Liver (tissue), 9 donors: Measurements from ENCODE around the gene TYSND1. TPM values are rescaled to one million over a fixed set of nuclear protein-coding genes. Genes with fewer than 3 reads are reported as not detected.

Experiments
- DNase-seq: peaks from one replicate; pipeline ENCODE4 v3.0.0-alpha.2; 2017; ENCODE audit warnings: low spot score
- H3K27ac ChIP-seq, 2 donors: one replicate each; pipeline ENCODE4 v1.7.0; 2013; ENCODE audit warnings: inconsistent platforms in 2 of 2, low read length in 2 of 2, control low read depth in 1 of 2, low read depth in 1 of 2, mild to moderate bottlenecking in 1 of 2
- H3K27me3 ChIP-seq, 4 donors: one replicate each; pipeline versions ENCODE4 v1.6.1 to v1.7.0; 2013; ENCODE audit warnings: low read length in 3 of 4, inconsistent platforms in 1 of 4, mild to moderate bottlenecking in 1 of 4, moderate library complexity in 1 of 4; ENCODE audit not compliant: control insufficient read depth in 4 of 4, insufficient read depth in 4 of 4
- H3K36me3 ChIP-seq, 4 donors: one replicate each; pipeline versions ENCODE4 v1.6.1 to v1.7.0; 2013; ENCODE audit warnings: low read length in 3 of 4, mild to moderate bottlenecking in 3 of 4, low read depth in 1 of 4, moderate library complexity in 1 of 4; ENCODE audit not compliant: control insufficient read depth in 4 of 4, insufficient read depth in 3 of 4
- H3K4me1 ChIP-seq, 4 donors: one replicate each; pipeline versions ENCODE4 v1.6.1 to v1.7.0; 2013; ENCODE audit warnings: low read length in 3 of 4, mild to moderate bottlenecking in 3 of 4, moderate library complexity in 1 of 4; ENCODE audit not compliant: control insufficient read depth in 4 of 4, insufficient read depth in 4 of 4
- H3K4me3 ChIP-seq, 3 donors: one replicate each; pipeline versions ENCODE4 v1.6.1 to v1.7.0; 2013; ENCODE audit warnings: low read length in 3 of 3, control low read depth in 1 of 3, low read depth in 1 of 3, mild to moderate bottlenecking in 1 of 3
- H3K9ac ChIP-seq, 2 donors: one replicate each; pipeline ENCODE4 v1.7.0; 2013; ENCODE audit warnings: low read length in 2 of 2, mild to moderate bottlenecking in 2 of 2, moderate library complexity in 2 of 2, control low read depth in 1 of 2, low read depth in 1 of 2
- H3K9me3 ChIP-seq, 4 donors: one replicate each; pipeline versions ENCODE4 v1.6.1 to v1.7.0; 2013; ENCODE audit warnings: low read length in 3 of 4; ENCODE audit not compliant: control insufficient read depth in 4 of 4
- ATF3 ChIP-seq: IDR thresholded peaks from 2 replicates; pipeline ENCODE4 v1.6.1; 2016; ENCODE audit warnings: antibody characterized with exemption
- CTCF ChIP-seq: fragments of 150-350 bp; IDR thresholded peaks from 2 replicates; pipeline ENCODE4 v1.5.1; 2017; ENCODE audit warnings: improper control_type of control experiment, low read depth, low read length; ENCODE audit not compliant: missing input control
- EGR1 ChIP-seq, 2 donors: IDR thresholded peaks; 2 replicates each; pipeline ENCODE4 v1.6.1; 2016 to 2018; ENCODE audit warnings: antibody characterized with exemption in 2 of 2, low read depth in 2 of 2
- FOXA2 ChIP-seq: IDR thresholded peaks from 2 replicates; pipeline ENCODE4 v1.6.1; 2016; ENCODE audit warnings: antibody characterized with exemption
- GABPA ChIP-seq, 2 donors: IDR thresholded peaks in 1 of 2; conservative IDR thresholded peaks in 1 of 2; 2 replicates each; pipeline ENCODE4 v1.6.1; 2016; ENCODE audit warnings: antibody characterized with exemption in 2 of 2, mild to moderate bottlenecking in 1 of 2, moderate library complexity in 1 of 2
- HNF4A ChIP-seq, 2 donors: conservative IDR thresholded peaks; 2 replicates each; pipeline ENCODE4 v1.6.1; 2016; ENCODE audit warnings: antibody characterized with exemption in 2 of 2, mild to moderate bottlenecking in 2 of 2
- JUND ChIP-seq, 2 donors: IDR thresholded peaks; 2 replicates each; pipeline ENCODE4 v1.6.1; 2016; ENCODE audit warnings: antibody characterized with exemption in 2 of 2
- NR2F2 ChIP-seq: IDR thresholded peaks from 2 replicates; pipeline ENCODE4 v1.6.1; 2016; ENCODE audit warnings: antibody characterized with exemption
- RAD21 ChIP-seq, 2 donors: IDR thresholded peaks; 2 replicates each; pipeline ENCODE4 v1.6.1; 2016; ENCODE audit warnings: antibody characterized with exemption in 2 of 2, mild to moderate bottlenecking in 2 of 2
- RXRA ChIP-seq, 2 donors: IDR thresholded peaks; 2 replicates each; pipeline ENCODE4 v1.6.1; 2017 to 2018; ENCODE audit warnings: antibody characterized with exemption in 2 of 2, mild to moderate bottlenecking in 1 of 2
- TAF1 ChIP-seq: conservative IDR thresholded peaks from 2 replicates; pipeline ENCODE4 v1.6.1; 2016; ENCODE audit warnings: antibody characterized with exemption, mild to moderate bottlenecking
- YY1 ChIP-seq: IDR thresholded peaks from 2 replicates; pipeline ENCODE4 v1.6.1; 2016; ENCODE audit warnings: antibody characterized with exemption, mild to moderate bottlenecking
- WGBS: extraction: QIAGEN DNeasy Blood & Tissue Kit; methylation state at CpG from one replicate; pipeline ENCODE4 v1.1.7; 2013; 5-methylcytosine and 5-hydroxymethylcytosine counted together
- polyA plus RNA-seq, 2 donors: library from polyadenylated mRNA; stranded (reverse) in 1 of 2; unstranded in 1 of 2; fragments of 200-250 nt in 1 of 2; fragments of >200 nt in 1 of 2; fragmentation: Nextera tagmentation in 1 of 2; extraction: Ambion mirVana in 1 of 2; gene quantifications; one replicate each; pipeline versions ENCODE4 v1.2.1 to v1.2.3, GENCODE V29; 2013 to 2015
- total RNA-seq, 2 donors: library from RNA; depleted of rRNA; stranded (reverse); fragments of >200 nt; gene quantifications; one replicate each; pipeline ENCODE4 v1.2.3, GENCODE V29; 2014
- TF ChIP-seq, protein P1 (sequence below): IDR thresholded peaks from 2 replicates; pipeline ENCODE4 v1.6.1; 2016; ENCODE audit warnings: antibody characterized with exemption
- TF ChIP-seq, protein P2 (sequence below): IDR thresholded peaks from 2 replicates; pipeline ENCODE4 v1.6.1; 2016; ENCODE audit warnings: antibody characterized with exemption, mild to moderate bottlenecking
- donor health status: healthy.
- donor health status: healthy.
- donor health status: healthy.
- donor health status: healthy.
- donor health status: healthy.

The TYSND1 gene
- total and polyA plus RNA-seq, 4 donors: 3.9 to 11.3 (median 7.2) TPM

DNA sequence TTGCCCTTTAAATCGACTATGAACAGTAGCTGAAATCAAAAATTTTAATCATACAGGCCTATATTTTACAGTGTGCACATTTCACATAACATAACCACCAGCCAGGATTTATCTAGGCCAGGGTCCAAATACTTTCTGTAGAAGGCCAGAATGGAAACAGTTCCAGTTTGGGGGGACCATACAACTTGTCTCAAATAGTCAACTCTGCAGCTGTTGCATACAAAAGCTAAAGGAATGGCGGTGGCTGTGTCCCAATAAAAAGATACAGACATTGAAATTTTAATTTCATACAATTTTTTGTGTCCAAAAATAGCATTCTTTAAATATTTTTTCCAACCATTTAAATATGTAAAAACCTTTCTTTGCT, 742 bp upstream of the TYSND1 start (continued):
- TF ChIP-seq, protein P1, sequence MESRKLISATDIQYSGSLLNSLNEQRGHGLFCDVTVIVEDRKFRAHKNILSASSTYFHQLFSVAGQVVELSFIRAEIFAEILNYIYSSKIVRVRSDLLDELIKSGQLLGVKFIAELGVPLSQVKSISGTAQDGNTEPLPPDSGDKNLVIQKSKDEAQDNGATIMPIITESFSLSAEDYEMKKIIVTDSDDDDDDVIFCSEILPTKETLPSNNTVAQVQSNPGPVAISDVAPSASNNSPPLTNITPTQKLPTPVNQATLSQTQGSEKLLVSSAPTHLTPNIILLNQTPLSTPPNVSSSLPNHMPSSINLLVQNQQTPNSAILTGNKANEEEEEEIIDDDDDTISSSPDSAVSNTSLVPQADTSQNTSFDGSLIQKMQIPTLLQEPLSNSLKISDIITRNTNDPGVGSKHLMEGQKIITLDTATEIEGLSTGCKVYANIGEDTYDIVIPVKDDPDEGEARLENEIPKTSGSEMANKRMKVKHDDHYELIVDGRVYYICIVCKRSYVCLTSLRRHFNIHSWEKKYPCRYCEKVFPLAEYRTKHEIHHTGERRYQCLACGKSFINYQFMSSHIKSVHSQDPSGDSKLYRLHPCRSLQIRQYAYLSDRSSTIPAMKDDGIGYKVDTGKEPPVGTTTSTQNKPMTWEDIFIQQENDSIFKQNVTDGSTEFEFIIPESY: no peak
- TF ChIP-seq RAD21 (IDR thresholded peaks at IDR 0.05) (no peak), FOXA2 (no peak), YY1 (no peak), ATF3 (no peak), HNF4A (conservative IDR thresholded peaks at IDR 0.05) (no peak), RXRA (IDR thresholded peaks at IDR 0.05) (no peak)

GRCh38 chr10:70145666-70146488, 623 bp downstream of the TYSND1 start:
- TF ChIP-seq JUND (IDR thresholded peaks at IDR 0.05) (no peak), HNF4A (conservative IDR thresholded peaks at IDR 0.05) (no peak), ATF3 (no peak), RAD21 (IDR thresholded peaks at IDR 0.05) (peak in 1 of 2 donors; percentile 13), YY1 (peak; percentile 63), CTCF (peak; percentile 33)
- Histone ChIP-seq H3K36me3 (peaks cover 0 to 12% (median 6%) of the 10 kb centered on the region in 4 donors), H3K27me3 (no peaks in the 10 kb centered on the region), H3K4me1 (peaks cover 4 to 25% (median 14%) of the 10 kb centered on the region in 4 donors), H3K27ac (peak overlapping the region; percentile 88), H3K9me3 (no peaks in the 10 kb centered on the region), H3K9ac (peak overlapping the region in 1 of 2 donors; percentile 64), H3K4me3 (peak overlapping the region; percentile 66 to 76 (median 68))
- DNase-seq: peak; percentile 61
- WGBS: under 1% methylated on average over 98 of the region's 98 CpGs

DNA sequence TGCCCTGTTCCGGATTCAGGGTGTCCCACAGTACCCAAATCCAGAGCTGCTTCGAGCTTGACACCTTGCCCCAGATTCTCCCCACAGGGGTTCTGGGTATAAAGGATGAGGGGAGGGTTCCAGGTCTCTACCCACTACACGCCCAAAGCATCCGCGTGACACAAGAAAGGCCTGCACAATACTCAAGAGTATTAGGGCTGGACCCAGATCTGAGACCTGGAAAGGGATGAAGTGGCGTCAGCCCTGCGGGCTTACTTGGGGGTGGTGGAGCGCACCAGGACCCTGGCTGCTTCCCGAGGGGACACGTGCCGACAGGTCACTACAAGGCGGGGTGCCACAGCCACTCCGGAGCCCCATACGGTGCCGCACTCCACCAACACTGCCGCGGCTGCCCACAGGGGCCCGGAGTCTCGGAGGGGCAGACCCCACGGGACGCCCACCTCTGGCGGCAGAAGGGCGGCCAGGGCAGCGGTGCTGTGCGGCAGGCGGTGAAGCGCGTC, 1.3 kb downstream of the TYSND1 start:
- peak overlapping the region; percentile 88 for H3K27ac ChIP-seq
- peaks cover 4 to 25% (median 14%) of the 10 kb centered on the region in 4 donors for H3K4me1 ChIP-seq
- H3K9ac ChIP-seq: peak overlapping the region; percentile 28
- H3K4me3 ChIP-seq: peak overlapping the region; percentile 66 to 76 (median 68)
- TF ChIP-seq FOXA2 (no peak), YY1 (no peak), NR2F2 (no peak), EGR1 (IDR thresholded peaks at IDR 0.05; ENCODE audit: low read depth in 2 of 2) (no peak), RAD21 (IDR thresholded peaks at IDR 0.05) (no peak), TAF1 (no peak), CTCF (no peak), GABPA (IDR thresholded peaks at IDR 0.05 in 1 of 2, conservative IDR thresholded peaks at IDR 0.05 in 1 of 2) (no peak)
- TF ChIP-seq, protein P2, sequence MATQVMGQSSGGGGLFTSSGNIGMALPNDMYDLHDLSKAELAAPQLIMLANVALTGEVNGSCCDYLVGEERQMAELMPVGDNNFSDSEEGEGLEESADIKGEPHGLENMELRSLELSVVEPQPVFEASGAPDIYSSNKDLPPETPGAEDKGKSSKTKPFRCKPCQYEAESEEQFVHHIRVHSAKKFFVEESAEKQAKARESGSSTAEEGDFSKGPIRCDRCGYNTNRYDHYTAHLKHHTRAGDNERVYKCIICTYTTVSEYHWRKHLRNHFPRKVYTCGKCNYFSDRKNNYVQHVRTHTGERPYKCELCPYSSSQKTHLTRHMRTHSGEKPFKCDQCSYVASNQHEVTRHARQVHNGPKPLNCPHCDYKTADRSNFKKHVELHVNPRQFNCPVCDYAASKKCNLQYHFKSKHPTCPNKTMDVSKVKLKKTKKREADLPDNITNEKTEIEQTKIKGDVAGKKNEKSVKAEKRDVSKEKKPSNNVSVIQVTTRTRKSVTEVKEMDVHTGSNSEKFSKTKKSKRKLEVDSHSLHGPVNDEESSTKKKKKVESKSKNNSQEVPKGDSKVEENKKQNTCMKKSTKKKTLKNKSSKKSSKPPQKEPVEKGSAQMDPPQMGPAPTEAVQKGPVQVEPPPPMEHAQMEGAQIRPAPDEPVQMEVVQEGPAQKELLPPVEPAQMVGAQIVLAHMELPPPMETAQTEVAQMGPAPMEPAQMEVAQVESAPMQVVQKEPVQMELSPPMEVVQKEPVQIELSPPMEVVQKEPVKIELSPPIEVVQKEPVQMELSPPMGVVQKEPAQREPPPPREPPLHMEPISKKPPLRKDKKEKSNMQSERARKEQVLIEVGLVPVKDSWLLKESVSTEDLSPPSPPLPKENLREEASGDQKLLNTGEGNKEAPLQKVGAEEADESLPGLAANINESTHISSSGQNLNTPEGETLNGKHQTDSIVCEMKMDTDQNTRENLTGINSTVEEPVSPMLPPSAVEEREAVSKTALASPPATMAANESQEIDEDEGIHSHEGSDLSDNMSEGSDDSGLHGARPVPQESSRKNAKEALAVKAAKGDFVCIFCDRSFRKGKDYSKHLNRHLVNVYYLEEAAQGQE: no peak
- TF ChIP-seq, protein P1: no peak
- WGBS: 15% methylated on average over 28 of the region's 28 CpGs
- peaks cover 0 to 6% (median 1%) of the 10 kb centered on the region in 4 donors for H3K36me3 ChIP-seq
- H3K27me3 ChIP-seq: no peaks in the 10 kb centered on the region
- DNase-seq: no peak
- no peaks in the 10 kb centered on the region for H3K9me3 ChIP-seq
